CD14-positive monocyte (primary cell): ENCODE data around the gene CABP7. TPM values are rescaled to one million over a fixed set of nuclear protein-coding genes. Genes with fewer than 3 reads are reported as not detected.
A peak's percentile ranks its signal among the peaks of the same experiment; 100 is the strongest.

Experiments
- DNase-seq, 3 donors: peaks; one replicate each; pipeline ENCODE4 v3.0.0-alpha.2; 2011 to 2022
- H2AFZ ChIP-seq: 2 replicates; pipeline ENCODE4 v1.6.0; 2012; ENCODE audit warnings: mild to moderate bottlenecking, low read depth, low read length, inconsistent platforms; ENCODE audit not compliant: insufficient read depth, poor library complexity, severe bottlenecking
- H3K27ac ChIP-seq, 2 donors: 1 replicate in 1 of 2; 2 replicates in 1 of 2; pipeline ENCODE4 v1.5.1; 2012 to 2013; ENCODE audit warnings: low read length in 2 of 2, control low read depth in 1 of 2, inconsistent platforms in 1 of 2, low read depth in 1 of 2, mild to moderate bottlenecking in 1 of 2
- H3K27me3 ChIP-seq, 2 donors: one replicate each; pipeline versions ENCODE4 v1.6.0 to v1.6.1; 2011 to 2013; ENCODE audit warnings: low read length in 2 of 2; ENCODE audit not compliant: control insufficient read depth in 2 of 2, insufficient read depth in 2 of 2
- H3K36me3 ChIP-seq, 2 donors: replicated peaks in 1 of 2; 1 replicate in 1 of 2; 2 replicates in 1 of 2; pipeline versions ENCODE4 v1.5.1 to v1.6.1; 2012 to 2013; ENCODE audit warnings: low read length in 2 of 2, control low read depth in 1 of 2, inconsistent platforms in 1 of 2, mild to moderate bottlenecking in 1 of 2; ENCODE audit not compliant: insufficient read depth in 2 of 2, control insufficient read depth in 1 of 2
- H3K4me1 ChIP-seq, 2 donors: 1 replicate in 1 of 2; 2 replicates in 1 of 2; pipeline versions ENCODE4 v1.5.1 to v1.6.1; 2012 to 2013; ENCODE audit warnings: low read length in 2 of 2, control low read depth in 1 of 2, inconsistent platforms in 1 of 2, mild to moderate bottlenecking in 1 of 2, moderate library complexity in 1 of 2; ENCODE audit not compliant: insufficient read depth in 2 of 2, control insufficient read depth in 1 of 2
- H3K4me2 ChIP-seq: replicated peaks from 2 replicates; pipeline ENCODE3; 2012; ENCODE audit warnings: low read length, moderate library complexity, mild to moderate bottlenecking; ENCODE audit not compliant: poor library complexity, severe bottlenecking; ENCODE audit errors: extremely low read depth
- H3K4me3 ChIP-seq, 3 experiments: fragments of 200-600 bp in 1 of 3; sonication (generic) in 1 of 3; replicated peaks in 1 of 3; 1 replicate in 2 of 3; 2 replicates in 1 of 3; pipeline ENCODE4 v1.5.1; 2011 to 2013; ENCODE audit warnings: low read length in 3 of 3, mild to moderate bottlenecking in 3 of 3, control low read depth in 2 of 3, low read depth in 2 of 3, inconsistent platforms in 1 of 3, moderate library complexity in 1 of 3
- H3K79me2 ChIP-seq: 2 replicates; pipeline ENCODE4 v1.6.0; 2012; ENCODE audit warnings: mild to moderate bottlenecking, control low read depth, inconsistent platforms, low read length, moderate library complexity; ENCODE audit not compliant: insufficient read depth
- H3K9ac ChIP-seq: 2 replicates; pipeline ENCODE4 v1.6.0; 2017; ENCODE audit warnings: low read length, mild to moderate bottlenecking; ENCODE audit not compliant: insufficient read depth, poor library complexity, severe bottlenecking
- H3K9me3 ChIP-seq, 2 donors: replicated peaks in 1 of 2; 1 replicate in 1 of 2; 2 replicates in 1 of 2; pipeline versions ENCODE4 v1.5.1 to v1.6.1; 2012 to 2013; ENCODE audit warnings: low read length in 2 of 2, control low read depth in 1 of 2; ENCODE audit not compliant: control insufficient read depth in 1 of 2, insufficient read depth in 1 of 2
- H4K20me1 ChIP-seq: 2 replicates; pipeline ENCODE4 v1.6.0; 2012; ENCODE audit warnings: mild to moderate bottlenecking, low read length, control low read depth, moderate library complexity; ENCODE audit not compliant: insufficient read depth
- H3K27ac Mint-ChIP-seq, 7 donors: one replicate each; pipeline ENCODE4 v1.8.0; 2020; ENCODE audit warnings: mild to moderate bottlenecking in 7 of 7, mixed read lengths in 7 of 7, moderate library complexity in 6 of 7, inconsistent platforms in 2 of 7
- H3K27me3 Mint-ChIP-seq, 3 donors: one replicate each; pipeline ENCODE4 v1.8.0; 2021 to 2022; ENCODE audit warnings: low read depth in 3 of 3, mild to moderate bottlenecking in 3 of 3, mixed read lengths in 3 of 3, moderate library complexity in 3 of 3, inconsistent platforms in 1 of 3
- H3K36me3 Mint-ChIP-seq, 2 donors: one replicate each; pipeline ENCODE4 v1.8.0; 2020; ENCODE audit warnings: mixed read lengths in 2 of 2, inconsistent platforms in 1 of 2, mild to moderate bottlenecking in 1 of 2
- H3K4me1 Mint-ChIP-seq: one replicate; pipeline ENCODE4 v1.8.0; 2020; ENCODE audit warnings: mild to moderate bottlenecking, mixed read lengths
- H3K4me3 Mint-ChIP-seq, 2 donors: one replicate each; pipeline ENCODE4 v1.8.0; 2020; ENCODE audit warnings: mild to moderate bottlenecking in 2 of 2, mixed read lengths in 2 of 2, moderate library complexity in 1 of 2
- H3K9me3 Mint-ChIP-seq, 7 donors: one replicate each; pipeline ENCODE4 v1.8.0; 2020 to 2022; ENCODE audit warnings: mixed read lengths in 7 of 7, mild to moderate bottlenecking in 6 of 7, moderate library complexity in 6 of 7, inconsistent platforms in 2 of 7
- CTCF ChIP-seq: fragments of 200-600 bp; IDR thresholded peaks from one replicate; pipeline ENCODE4 v1.8.0; 2022; ENCODE audit warnings: antibody characterized with exemption, mild to moderate bottlenecking
- WGBS: methylation state at CpG from one replicate; pipeline ENCODE4 v1.1.5; 2013; ENCODE audit warnings: missing lambda C conversion rate; ENCODE audit not compliant: insufficient coverage; 5-methylcytosine and 5-hydroxymethylcytosine counted together
- intact Hi-C, 2 donors: fragments of 100-400 bp; cut with micrococcal nuclease; formaldehyde crosslinking; loops; one replicate each; pipeline versions ENCODE4 v1.15.0 to v1.15.1; 2023
- polyA plus RNA-seq, 3 donors: library from polyadenylated mRNA; depleted of rRNA in 1 of 3; unstranded in 2 of 3; stranded (reverse) in 1 of 3; fragments of 300-500 nt in 2 of 3; fragments of >200 nt in 1 of 3; fragmentation: Illumina TruSeq in 2 of 3; gene quantifications; 1 replicate in 2 of 3; 2 replicates in 1 of 3; pipeline ENCODE4 v1.2.3, GENCODE V29; 2012 to 2021

CABP7 gene
- polyA plus RNA-seq, 3 donors: 0.11 to 0.14 TPM; not detected in 1

- H3K27ac ChIP-seq: no peak overlapping the region
- peaks cover 19 to 21% of the 10 kb centered on the region in 2 donors for H3K4me1 ChIP-seq
- no peak overlapping the region for H3K4me3 ChIP-seq
- DNase-seq: no peak
- H3K9me3 ChIP-seq: no peaks in the 10 kb centered on the region
- H3K27me3 ChIP-seq: no peaks in the 10 kb centered on the region
- Mint-ChIP-seq H3K4me3 (no peak overlapping the region), H3K9me3 (no peaks in the 10 kb centered on the region), H3K4me1 (peaks cover 21% of the 10 kb centered on the region), H3K27ac (peak overlapping the region in 3 of 7 donors; percentile 8 to 48 (median 24)), H3K36me3 (peaks cover 45 to 72% of the 10 kb centered on the region in 2 donors), H3K27me3 (no peaks in the 10 kb centered on the region)
- H3K9ac ChIP-seq: no peak overlapping the region
- no peak for TF ChIP-seq CTCF
- WGBS: 96% methylated on average over 9 of the region's 9 CpGs
- H3K4me2 ChIP-seq: no peak overlapping the region
- no peaks in the 10 kb centered on the region for H4K20me1 ChIP-seq
- H3K36me3 ChIP-seq: peaks cover 40 to 57% of the 10 kb centered on the region in 2 donors
- H3K79me2 ChIP-seq: peaks cover 12% of the 10 kb centered on the region
- intact Hi-C loops: no loop called here
- H2AFZ ChIP-seq: no peak overlapping the region
These were observed 28.6 kb downstream of the CABP7 start for GRCh38 chr22:29748248-29748893.

- peaks cover 0 to 2% (median 0%) of the 10 kb centered on the region in 3 donors for H3K27me3 Mint-ChIP-seq
- Histone ChIP-seq H3K9ac (peak overlapping the region; percentile 35), H3K36me3 (peaks cover 36 to 59% of the 10 kb centered on the region in 2 donors), H3K4me2 (no peak overlapping the region), H3K4me3 (no peak overlapping the region), H3K79me2 (peaks cover 12% of the 10 kb centered on the region), H3K4me1 (peaks cover 19 to 21% of the 10 kb centered on the region in 2 donors), H4K20me1 (no peaks in the 10 kb centered on the region), H3K27ac (peak overlapping the region; percentile 66 to 87), H3K27me3 (no peaks in the 10 kb centered on the region), H3K9me3 (no peaks in the 10 kb centered on the region), H2AFZ (no peak overlapping the region)
- H3K9me3 Mint-ChIP-seq: no peaks in the 10 kb centered on the region
- peaks cover 21% of the 10 kb centered on the region for H3K4me1 Mint-ChIP-seq
- H3K4me3 Mint-ChIP-seq: no peak overlapping the region
- peak overlapping the region; percentile 86 to 96 (median 93) for H3K27ac Mint-ChIP-seq
- intact Hi-C loops: no loop called here
- TF ChIP-seq CTCF: no peak
- no peak for DNase-seq
- WGBS: 90% methylated on average over 1 of the region's 3 CpGs
- H3K36me3 Mint-ChIP-seq: peaks cover 48 to 69% of the 10 kb centered on the region in 2 donors
These were observed 30.2 kb downstream of the CABP7 start for GRCh38 chr22:29750029-29750428.
